Uterus (tissue), 4 donors: ENCODE data around the gene MTFR1L. TPM values are rescaled to one million over a fixed set of nuclear protein-coding genes. Genes with fewer than 3 reads are reported as not detected.

Experiments used
- DNase-seq, 2 donors: peaks; one replicate each; pipeline ENCODE4 v3.0.0-alpha.2; 2019 to 2020
- H3K27ac ChIP-seq, 2 donors: fragments of 200-600 bp; sonication (generic); 1 replicate in 1 of 2; 2 replicates in 1 of 2; pipeline ENCODE4 v1.5.1; 2016 to 2018
- H3K27me3 ChIP-seq, 2 donors: fragments of 200-600 bp; sonication (generic); one replicate each; pipeline ENCODE4 v1.5.1; 2018 to 2019; ENCODE audit warnings: control low read depth in 1 of 2
- H3K36me3 ChIP-seq, 2 donors: fragments of 200-600 bp; sonication (generic); one replicate each; pipeline ENCODE4 v1.5.1; 2019; ENCODE audit warnings: control low read depth in 1 of 2
- H3K4me1 ChIP-seq, 2 donors: fragments of 200-600 bp; sonication (generic); one replicate each; pipeline ENCODE4 v1.5.1; 2018 to 2019; ENCODE audit warnings: control low read depth in 1 of 2
- H3K4me3 ChIP-seq, 2 donors: fragments of 200-600 bp; sonication (generic); 1 replicate in 1 of 2; 2 replicates in 1 of 2; pipeline ENCODE4 v1.5.1; 2018 to 2019; ENCODE audit warnings: mild to moderate bottlenecking in 1 of 2
- H3K9me3 ChIP-seq, 2 donors: fragments of 200-600 bp; sonication (generic); one replicate each; pipeline ENCODE4 v1.5.1; 2019; ENCODE audit warnings: control low read depth in 1 of 2
- CTCF ChIP-seq, 4 experiments: fragments of 200-600 bp in 2 of 4; fragments of 450-650 bp in 2 of 4; sonication (generic) in 2 of 4; IDR thresholded peaks; one replicate each; pipeline ENCODE4 v1.5.1; 2016 to 2019; ENCODE audit warnings: antibody characterized with exemption in 4 of 4, mild to moderate bottlenecking in 2 of 4, moderate library complexity in 1 of 4
- POLR2A ChIP-seq, 2 donors: fragments of 450-650 bp; IDR thresholded peaks; one replicate each; pipeline ENCODE4 v1.6.1; 2016; ENCODE audit warnings: antibody characterized with exemption in 2 of 2, mild to moderate bottlenecking in 1 of 2, moderate library complexity in 1 of 2
- intact Hi-C: fragments of 100-400 bp; cut with DNase I; formaldehyde crosslinking; loops from one replicate; pipeline ENCODE4 v1.15.1; 2023; ENCODE audit warnings: low total_unique reads
- total RNA-seq, 4 donors: library from RNA; depleted of rRNA in 3 of 4; stranded (reverse); fragments of >200 nt in 3 of 4; gene quantifications; one replicate each; pipeline versions ENCODE4 v1.1.0 to v1.2.4, GENCODE V29; 2014 to 2023
- donor health status: DM: yes; HTN: yes; CAD: no.

Gene MTFR1L
- total RNA-seq, 4 donors from 2014 or later, result 51.5 to 106 (median 63.7) TPM

GRCh38 chr1:25810341-25811299 lies 9.1 kb upstream of the MTFR1L start:
- Histone ChIP-seq H3K9me3 (no peaks in the 10 kb centered on the region), H3K27ac (no peak overlapping the region)
- intact Hi-C loops, result loop anchor here (5.0 kb wide), 1 partner anchor 203 kb away; no protein-coding TSS in a partner anchor

GRCh38 chr1:25811384-25812082 lies 8.2 kb upstream of the MTFR1L start:
- no peaks in the 10 kb centered on the region for H3K36me3 ChIP-seq
- H3K27me3 ChIP-seq, result no peaks in the 10 kb centered on the region
- no peak for TF ChIP-seq POLR2A (IDR thresholded peaks at IDR 0.05)
- TF ChIP-seq CTCF (IDR thresholded peaks at IDR 0.05), result no peak
- no peaks in the 10 kb centered on the region for H3K9me3 ChIP-seq
- DNase-seq, result no peak
- no peak overlapping the region for H3K4me3 ChIP-seq
- H3K4me1 ChIP-seq, result peaks cover 0 to under 1% of the 10 kb centered on the region in 2 donors
- intact Hi-C loops, result loop anchor here (5.0 kb wide), 1 partner anchor 204 kb away; no protein-coding TSS in a partner anchor
- H3K27ac ChIP-seq, result no peak overlapping the region

More at GRCh38 chr1:25810341-25811299, 9.1 kb upstream of the MTFR1L start:
- H3K27me3 ChIP-seq, result no peaks in the 10 kb centered on the region
- TF ChIP-seq POLR2A (IDR thresholded peaks at IDR 0.05) (peak in 1 of 2 donors; percentile 32), CTCF (IDR thresholded peaks at IDR 0.05) (peak; percentile 88 to 93 (median 91))
- peaks cover 0 to 5% of the 10 kb centered on the region in 2 donors for H3K4me1 ChIP-seq
- peak; percentile 70 to 75 for DNase-seq
- no peaks in the 10 kb centered on the region for H3K36me3 ChIP-seq
- no peak overlapping the region for H3K4me3 ChIP-seq

GRCh38 chr1:25813071-25813733 lies 6.6 kb upstream of the MTFR1L start:
- Histone ChIP-seq H3K27me3 (no peaks in the 10 kb centered on the region), H3K9me3 (no peaks in the 10 kb centered on the region), H3K4me3 (no peak overlapping the region), H3K4me1 (no peaks in the 10 kb centered on the region), H3K36me3 (no peaks in the 10 kb centered on the region), H3K27ac (no peak overlapping the region)
- intact Hi-C loops, result loop anchor here (5.0 kb wide), 1 partner anchor 206 kb away; no protein-coding TSS in a partner anchor
- DNase-seq, result no peak
- TF ChIP-seq CTCF (IDR thresholded peaks at IDR 0.05) (no peak), POLR2A (IDR thresholded peaks at IDR 0.05) (no peak)

GRCh38 chr1:25813734-25814471 lies 5.9 kb upstream of the MTFR1L start:
- H3K4me3 ChIP-seq, result no peak overlapping the region
- H3K4me1 ChIP-seq, result no peaks in the 10 kb centered on the region
- no peak for TF ChIP-seq CTCF (IDR thresholded peaks at IDR 0.05)
- TF ChIP-seq POLR2A (IDR thresholded peaks at IDR 0.05), result no peak
- no peak overlapping the region for H3K27ac ChIP-seq
- intact Hi-C loops, result loop anchor here (5.0 kb wide), 1 partner anchor 207 kb away; no protein-coding TSS in a partner anchor
- no peaks in the 10 kb centered on the region for H3K9me3 ChIP-seq
- no peaks in the 10 kb centered on the region for H3K36me3 ChIP-seq
- H3K27me3 ChIP-seq, result no peaks in the 10 kb centered on the region
- no peak for DNase-seq
